Fibroblast of lung (primary cell): ENCODE results near the gene S100A1. TPM values are rescaled to one million over a fixed set of nuclear protein-coding genes. Genes with fewer than 3 reads are reported as not detected.
A peak's percentile ranks its signal among the peaks of the same experiment; 100 is the strongest.
"Not testable (repeated sequence)": the region's sequence is repeated elsewhere in the genome, so short reads cannot be mapped to it uniquely, and the experiment has no call there.

Experiments
- DNase-seq, 2 donors: peaks; one replicate each; pipeline versions ENCODE4 v3.0.0 to v3.0.0-alpha.2; 2010; ENCODE audit warnings: low read depth in 2 of 2
- H2AFZ ChIP-seq: 2 replicates; pipeline ENCODE4 v1.5.1; 2012; ENCODE audit warnings: low read length, control low read depth, inconsistent platforms
- H3K27ac ChIP-seq: 2 replicates; pipeline ENCODE4 v1.5.1; 2011; ENCODE audit warnings: low read length, control low read depth; ENCODE audit not compliant: insufficient read depth
- H3K27me3 ChIP-seq: 2 replicates; pipeline ENCODE4 v1.5.1; 2011; ENCODE audit warnings: mild to moderate bottlenecking, low read length; ENCODE audit not compliant: control insufficient read depth, insufficient read depth
- H3K36me3 ChIP-seq: 2 replicates; pipeline ENCODE4 v1.5.1; 2011; ENCODE audit warnings: low read length; ENCODE audit not compliant: control insufficient read depth, insufficient read depth
- H3K4me1 ChIP-seq: 2 replicates; pipeline ENCODE4 v1.5.1; 2011; ENCODE audit warnings: low read length; ENCODE audit not compliant: control insufficient read depth, insufficient read depth; ENCODE audit errors: extremely low read depth
- H3K4me2 ChIP-seq: 2 replicates; pipeline ENCODE4 v1.5.1; 2011; ENCODE audit warnings: low read length, control low read depth; ENCODE audit not compliant: insufficient read depth; ENCODE audit errors: extremely low read depth
- H3K4me3 ChIP-seq, 4 experiments: fragments of 200-600 bp in 1 of 4; sonication (generic) in 1 of 4; replicated peaks in 1 of 4; 2 replicates each; pipeline ENCODE4 v1.5.1; 2011 to 2016; ENCODE audit warnings: low read length in 4 of 4, low read depth in 3 of 4, mild to moderate bottlenecking in 3 of 4, control low read depth in 2 of 4, inconsistent platforms in 1 of 4, mixed read lengths in 1 of 4; ENCODE audit not compliant: insufficient read depth in 1 of 4; ENCODE audit errors: control extremely low read depth in 1 of 4
- H3K79me2 ChIP-seq: 2 replicates; pipeline ENCODE4 v1.5.1; 2012; ENCODE audit warnings: mild to moderate bottlenecking, low read length, inconsistent platforms; ENCODE audit not compliant: control insufficient read depth, insufficient read depth
- H3K9ac ChIP-seq: 2 replicates; pipeline ENCODE4 v1.5.1; 2011; ENCODE audit warnings: mild to moderate bottlenecking, low read length, control low read depth; ENCODE audit not compliant: insufficient read depth
- H3K9me3 ChIP-seq: 2 replicates; pipeline ENCODE4 v1.5.1; 2012; ENCODE audit warnings: low read depth, low read length; ENCODE audit not compliant: control insufficient read depth, insufficient read depth
- H4K20me1 ChIP-seq: 2 replicates; pipeline ENCODE4 v1.5.1; 2011; ENCODE audit warnings: low read length; ENCODE audit not compliant: control insufficient read depth, insufficient read depth; ENCODE audit errors: extremely low read depth
- CTCF ChIP-seq, 2 donors: IDR thresholded peaks in 1 of 2; conservative IDR thresholded peaks in 1 of 2; 1 replicate in 1 of 2; 2 replicates in 1 of 2; pipeline ENCODE4 v1.5.1; 2011 to 2012; ENCODE audit warnings: low read length in 2 of 2, control low read depth in 1 of 2, inconsistent platforms in 1 of 2, low read depth in 1 of 2, mild to moderate bottlenecking in 1 of 2
- EZH2 ChIP-seq: IDR thresholded peaks from 2 replicates; pipeline ENCODE4 v1.5.1; 2012; ENCODE audit warnings: low read length, control low read depth, mild to moderate bottlenecking; ENCODE audit errors: missing control alignments
- polyA plus RNA-seq, 2 donors: library from polyadenylated mRNA; depleted of rRNA in 1 of 2; stranded (reverse) in 1 of 2; unstranded in 1 of 2; fragments of >200 nt; gene quantifications; 2 replicates each; pipeline ENCODE4 v1.2.1, GENCODE V29; 2011 to 2012; ENCODE audit warnings: missing spikeins in 1 of 2
- total RNA-seq: library from RNA; depleted of rRNA; stranded (reverse); fragments of >200 nt; gene quantifications from 2 replicates; pipeline ENCODE4 v1.2.1, GENCODE V29; 2014

Gene S100A1
- total and polyA plus RNA-seq, 2 donors (not counting 1 experiment from before 2014, with no cell fraction given): 0.17 to 9.7 TPM

GRCh38 chr1:153667439-153667838 is 39.2 kb downstream of the S100A1 start:
- Histone ChIP-seq H3K9ac (no peak overlapping the region), H2AFZ (no peak overlapping the region), H3K27ac (no peak overlapping the region), H3K4me3 (no peak overlapping the region), H3K4me1 (peaks cover 13% of the 10 kb centered on the region), H3K4me2 (no peak overlapping the region), H3K79me2 (peaks cover 32% of the 10 kb centered on the region), H3K9me3 (no peaks in the 10 kb centered on the region), H4K20me1 (no peaks in the 10 kb centered on the region), H3K27me3 (no peaks in the 10 kb centered on the region), H3K36me3 (peaks cover 20% of the 10 kb centered on the region)
- TF ChIP-seq EZH2 (no peak), CTCF (conservative IDR thresholded peaks at IDR 0.05 in 1 of 2, IDR thresholded peaks at IDR 0.05 in 1 of 2; ENCODE audit: low read depth in 1 of 2, low read length in 2 of 2) (no peak)
- DNase-seq: no peak

GRCh38 chr1:153668672-153669071 is 40.4 kb downstream of the S100A1 start:
- not testable (repeated sequence) for H4K20me1 ChIP-seq, H3K9me3 ChIP-seq, H3K27me3 ChIP-seq, H3K4me2 ChIP-seq, H3K9ac ChIP-seq, H2AFZ ChIP-seq, DNase-seq, H3K27ac ChIP-seq, H3K4me3 ChIP-seq
- peaks cover 13% of the 10 kb centered on the region for H3K4me1 ChIP-seq
- H3K79me2 ChIP-seq: peaks cover 32% of the 10 kb centered on the region
- H3K36me3 ChIP-seq: peaks cover 16% of the 10 kb centered on the region

- Histone ChIP-seq H3K36me3 (peaks cover 14% of the 10 kb centered on the region), H3K27ac (peak overlapping the region; percentile 94), H3K4me3 (peak overlapping the region; percentile 96 to 100 (median 99))
These were observed 41.4 kb downstream of the S100A1 start for GRCh38 chr1:153669606-153670005.

More at GRCh38 chr1:153669606-153670005, 41.4 kb downstream of the S100A1 start:
- H3K4me2 ChIP-seq: peak overlapping the region; percentile 93
- H2AFZ ChIP-seq: no peak overlapping the region
- peaks cover 32% of the 10 kb centered on the region for H3K79me2 ChIP-seq
- no peak for DNase-seq
- H3K27me3 ChIP-seq: no peaks in the 10 kb centered on the region
- peaks cover 9% of the 10 kb centered on the region for H3K4me1 ChIP-seq
- H3K9me3 ChIP-seq: no peaks in the 10 kb centered on the region
- no peak overlapping the region for H3K9ac ChIP-seq
- TF ChIP-seq CTCF (conservative IDR thresholded peaks at IDR 0.05 in 1 of 2, IDR thresholded peaks at IDR 0.05 in 1 of 2; ENCODE audit: low read depth in 1 of 2, low read length in 2 of 2) (no peak), EZH2 (no peak)
- no peaks in the 10 kb centered on the region for H4K20me1 ChIP-seq
